SU-DHL-6 (cell line): ENCODE data around the gene ARPP21.

Source experiments
- H2AFZ ChIP-seq: fragments of 200-600 bp; sonication (generic); 2 replicates; pipeline ENCODE4 v1.6.1; 2014; ENCODE audit warnings: low read depth, mild to moderate bottlenecking, moderate library complexity, mixed read lengths, antibody characterized with exemption, low read length; ENCODE audit not compliant: severe bottlenecking
- H3F3A ChIP-seq: fragments of 200-600 bp; shearing (Covaris generic); 2 replicates; pipeline ENCODE4 v1.6.0; 2016; ENCODE audit warnings: antibody characterized with exemption, mild to moderate bottlenecking; ENCODE audit not compliant: insufficient read depth
- H3K27ac ChIP-seq: fragments of 200-600 bp; sonication (generic); 2 replicates; pipeline ENCODE4 v1.5.1; 2016; ENCODE audit warnings: low read depth, mild to moderate bottlenecking, low read length, moderate library complexity, mixed read lengths
- H3K27me3 ChIP-seq: fragments of 200-600 bp; sonication (generic), shearing (Covaris generic); 2 replicates; pipeline ENCODE4 v1.6.0; 2014; ENCODE audit warnings: mild to moderate bottlenecking, low read length
- H3K36me3 ChIP-seq: fragments of 200-600 bp; sonication (generic); 2 replicates; pipeline ENCODE4 v1.6.1; 2014; ENCODE audit warnings: mild to moderate bottlenecking, low read length, mixed read lengths
- H3K4me2 ChIP-seq: fragments of 300-600, 200-600 bp; shearing (Covaris generic), sonication (generic); 2 replicates; pipeline ENCODE4 v1.6.0; 2014; ENCODE audit warnings: low read length, low read depth, mild to moderate bottlenecking; ENCODE audit not compliant: poor library complexity, severe bottlenecking
- H3K4me3 ChIP-seq: fragments of 200-600 bp; sonication (generic); 2 replicates; pipeline ENCODE4 v1.5.1; 2014; ENCODE audit warnings: antibody characterized with exemption, low read length, mild to moderate bottlenecking, mixed read lengths; ENCODE audit not compliant: insufficient read depth, poor library complexity, severe bottlenecking
- H3K79me2 ChIP-seq: fragments of 200-600 bp; sonication (generic); 2 replicates; pipeline ENCODE4 v1.6.1; 2014; ENCODE audit warnings: mild to moderate bottlenecking, low read length, moderate library complexity; ENCODE audit not compliant: insufficient read depth
- H3K9ac ChIP-seq: fragments of 200-600 bp; sonication (generic); 2 replicates; pipeline ENCODE4 v1.7.0; 2014; ENCODE audit warnings: mild to moderate bottlenecking, low read length
- H3K9me2 ChIP-seq: fragments of 200-600 bp; sonication (generic); replicated peaks from 2 replicates; pipeline ENCODE4 v1.6.1; 2014; ENCODE audit warnings: low read length; ENCODE audit not compliant: insufficient read depth
- H3K9me3 ChIP-seq: fragments of 200-600 bp; sonication (generic); 2 replicates; pipeline ENCODE4 v1.6.1; 2014; ENCODE audit warnings: low read length, mixed read lengths; ENCODE audit not compliant: insufficient read depth
- H4K20me1 ChIP-seq: fragments of 200-600 bp; sonication (generic); 2 replicates; pipeline ENCODE4 v1.6.1; 2014; ENCODE audit warnings: low read depth, mild to moderate bottlenecking, antibody characterized with exemption, low read length, moderate library complexity, mixed read lengths
- EZH2phosphoT487 ChIP-seq: fragments of 200-600 bp; sonication (generic), shearing (Covaris generic); conservative IDR thresholded peaks from 2 replicates; pipeline ENCODE4 v1.6.1; 2018; ENCODE audit warnings: mild to moderate bottlenecking, antibody characterized with exemption, low read length, moderate library complexity, mixed read lengths
- TF ChIP-seq, protein P1 (sequence below): fragments of 200-600 bp; sonication (generic); IDR thresholded peaks from one replicate; pipeline ENCODE4 v1.5.1; 2017; ENCODE audit warnings: antibody characterized with exemption, mild to moderate bottlenecking, low read length, moderate library complexity; ENCODE audit not compliant: insufficient read depth, poor library complexity, severe bottlenecking

Gene ARPP21

DNA sequence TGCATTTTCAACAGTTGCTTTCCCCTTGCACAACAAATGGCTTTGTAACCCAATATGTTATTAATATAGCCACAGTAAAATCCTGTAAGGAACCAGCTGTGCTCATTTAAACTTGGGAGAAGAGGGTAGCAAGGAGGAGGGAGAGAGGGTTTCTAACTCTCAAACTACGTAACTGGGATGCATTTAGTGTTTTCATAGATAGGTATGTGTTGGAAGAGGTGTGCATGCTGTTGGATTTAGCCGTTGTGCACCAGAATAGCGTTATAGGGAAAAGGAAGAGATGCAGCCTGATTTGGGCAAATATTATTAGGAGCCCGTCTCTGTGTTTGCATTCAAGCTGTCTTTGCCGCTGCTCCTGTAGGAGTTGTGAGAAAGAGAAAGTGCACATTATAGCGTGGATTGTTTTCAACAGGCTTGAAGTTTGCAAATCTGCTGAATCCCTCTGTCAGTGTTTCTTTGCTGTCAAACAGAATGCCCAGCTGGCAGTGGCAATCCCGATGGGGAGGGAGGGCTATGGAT lies 39.4 kb downstream of the ARPP21 start:
- Histone ChIP-seq H3K27me3 (no peaks in the 10 kb centered on the region), H3K9me2 (no peaks in the 10 kb centered on the region), H3K4me3 (peak overlapping the region; percentile 48), H2AFZ (peak overlapping the region; percentile 17), H3K9ac (peak overlapping the region; percentile 58), H4K20me1 (no peaks in the 10 kb centered on the region), H3K36me3 (no peaks in the 10 kb centered on the region), H3K27ac (peak overlapping the region; percentile 99), H3K4me2 (peak overlapping the region; percentile 84), H3K9me3 (no peaks in the 10 kb centered on the region), H3F3A (peaks cover 35% of the 10 kb centered on the region), H3K79me2 (peaks cover 38% of the 10 kb centered on the region)
- no peak for TF ChIP-seq EZH2phosphoT487
- TF ChIP-seq, protein P1, sequence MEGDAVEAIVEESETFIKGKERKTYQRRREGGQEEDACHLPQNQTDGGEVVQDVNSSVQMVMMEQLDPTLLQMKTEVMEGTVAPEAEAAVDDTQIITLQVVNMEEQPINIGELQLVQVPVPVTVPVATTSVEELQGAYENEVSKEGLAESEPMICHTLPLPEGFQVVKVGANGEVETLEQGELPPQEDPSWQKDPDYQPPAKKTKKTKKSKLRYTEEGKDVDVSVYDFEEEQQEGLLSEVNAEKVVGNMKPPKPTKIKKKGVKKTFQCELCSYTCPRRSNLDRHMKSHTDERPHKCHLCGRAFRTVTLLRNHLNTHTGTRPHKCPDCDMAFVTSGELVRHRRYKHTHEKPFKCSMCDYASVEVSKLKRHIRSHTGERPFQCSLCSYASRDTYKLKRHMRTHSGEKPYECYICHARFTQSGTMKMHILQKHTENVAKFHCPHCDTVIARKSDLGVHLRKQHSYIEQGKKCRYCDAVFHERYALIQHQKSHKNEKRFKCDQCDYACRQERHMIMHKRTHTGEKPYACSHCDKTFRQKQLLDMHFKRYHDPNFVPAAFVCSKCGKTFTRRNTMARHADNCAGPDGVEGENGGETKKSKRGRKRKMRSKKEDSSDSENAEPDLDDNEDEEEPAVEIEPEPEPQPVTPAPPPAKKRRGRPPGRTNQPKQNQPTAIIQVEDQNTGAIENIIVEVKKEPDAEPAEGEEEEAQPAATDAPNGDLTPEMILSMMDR, result no peak

DNA sequence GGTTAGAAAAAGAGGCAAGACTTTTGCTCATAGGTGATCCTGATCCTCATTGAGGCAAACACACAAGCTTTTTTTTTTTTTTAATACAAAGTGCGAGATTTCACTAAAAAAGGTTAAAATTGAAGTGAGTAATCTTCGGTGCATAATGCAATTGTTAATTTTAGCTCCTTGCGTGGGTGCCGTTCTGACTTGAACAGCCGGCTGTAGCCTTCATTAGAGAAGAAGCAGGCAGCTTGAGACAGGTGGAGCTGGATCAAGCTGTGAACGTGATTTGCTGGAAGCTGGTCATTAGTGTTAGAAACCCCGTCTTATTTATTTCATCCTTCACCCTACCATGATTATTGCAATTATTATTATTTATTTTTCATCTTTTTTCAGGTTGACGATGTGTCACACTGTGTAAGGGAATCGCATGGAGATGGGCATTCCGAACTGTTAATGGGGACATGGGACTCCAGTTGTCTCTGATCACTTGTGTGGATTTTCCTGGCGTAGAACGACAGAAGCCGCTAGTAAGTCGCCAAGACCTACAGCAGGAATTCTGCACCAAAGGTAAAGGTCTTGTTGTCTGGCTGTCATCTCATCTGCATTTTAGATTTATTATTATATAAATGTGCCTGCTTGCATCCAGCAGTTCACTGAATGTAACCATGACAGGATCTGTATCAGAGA lies 40.2 kb downstream of the ARPP21 start:
- H3K79me2 ChIP-seq, result peaks cover 38% of the 10 kb centered on the region
- H3K27me3 ChIP-seq, result no peaks in the 10 kb centered on the region
- 0 out of 2 replicates have a peak, but pooled peaks cover 2% of the 10 kb centered on the region for H3K36me3 ChIP-seq
- peak overlapping the region; percentile 48 for H3K4me3 ChIP-seq
- H3K4me2 ChIP-seq, result peak overlapping the region; percentile 84
- peak overlapping the region; percentile 58 for H3K9ac ChIP-seq
- no peaks in the 10 kb centered on the region for H4K20me1 ChIP-seq
- peak overlapping the region; percentile 53 for H2AFZ ChIP-seq
- no peak for TF ChIP-seq EZH2phosphoT487
- TF ChIP-seq, protein P1, result no peak
- H3F3A ChIP-seq, result peaks cover 34% of the 10 kb centered on the region
- no peaks in the 10 kb centered on the region for H3K9me3 ChIP-seq
- H3K9me2 ChIP-seq, result no peaks in the 10 kb centered on the region
- peak overlapping the region; percentile 99 for H3K27ac ChIP-seq

DNA sequence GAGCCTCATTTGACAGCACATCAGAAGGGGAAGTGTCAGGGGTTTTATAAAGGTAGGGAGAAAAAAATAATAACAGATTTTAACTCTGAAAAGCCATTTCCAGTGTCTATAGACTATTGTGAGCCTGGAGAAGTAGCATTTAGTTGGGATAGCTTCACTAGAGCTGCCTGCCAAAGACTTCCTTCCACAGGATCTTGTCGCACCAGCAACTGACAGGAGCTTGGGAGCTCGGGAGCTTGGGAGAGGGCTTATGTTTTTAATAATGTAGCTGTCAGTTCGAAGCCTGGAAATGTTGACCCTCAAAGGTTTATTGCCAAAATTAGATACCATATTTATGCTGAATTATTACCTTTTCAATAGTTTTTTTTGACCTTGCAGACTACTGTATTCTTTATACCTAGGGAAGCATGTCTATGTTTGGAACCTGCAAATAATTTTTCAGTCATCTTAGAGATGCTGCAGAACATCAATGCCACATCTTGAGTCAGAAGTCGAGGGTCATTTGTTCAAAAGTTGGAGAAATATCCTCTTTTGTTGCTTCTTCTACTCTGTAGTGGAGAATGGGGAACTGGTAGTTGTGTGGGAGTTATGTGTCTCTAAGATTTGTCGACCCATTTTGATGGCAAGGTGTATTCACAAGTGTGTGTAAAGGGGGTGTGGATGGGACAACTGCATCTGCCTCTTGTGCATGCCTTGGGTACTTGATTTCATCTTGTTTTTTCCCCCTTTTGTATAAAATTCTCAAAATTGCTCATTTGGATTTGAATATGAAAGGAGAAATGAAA lies 41.7 kb downstream of the ARPP21 start:
- no peaks in the 10 kb centered on the region for H4K20me1 ChIP-seq
- peak overlapping the region; percentile 53 for H2AFZ ChIP-seq
- peaks cover 30% of the 10 kb centered on the region for H3K79me2 ChIP-seq
- H3K36me3 ChIP-seq, result 0 out of 2 replicates have a peak, but pooled peaks cover 2% of the 10 kb centered on the region
- peaks cover 30% of the 10 kb centered on the region for H3F3A ChIP-seq
- no peaks in the 10 kb centered on the region for H3K9me3 ChIP-seq
- no peaks in the 10 kb centered on the region for H3K27me3 ChIP-seq
- peak overlapping the region; percentile 99 for H3K27ac ChIP-seq
- H3K9me2 ChIP-seq, result no peaks in the 10 kb centered on the region
- H3K4me3 ChIP-seq, result peak overlapping the region; percentile 48
- peak overlapping the region; percentile 84 for H3K4me2 ChIP-seq
- peak overlapping the region; percentile 58 for H3K9ac ChIP-seq
- TF ChIP-seq, protein P1, result no peak
- TF ChIP-seq EZH2phosphoT487, result no peak
